ENCODE measurements around the gene MYO9A.
"Not testable (repeated sequence)": the region's sequence is repeated elsewhere in the genome, so short reads cannot be mapped to it uniquely, and the experiment has no call there.

MYO9A gene

GRCh38 chr15:72034859-72035650 lies 82.9 kb downstream of the MYO9A start:
- no peak overlapping the region for H3K9ac ChIP-seq (ENCODE audit: low read length)
- no peaks in the 10 kb centered on the region for H3K27me3 ChIP-seq (replicated peaks; ENCODE audit: control insufficient read depth, insufficient read depth, low read length)
- H3K4me3 ChIP-seq (ENCODE audit: low read length) = no peak overlapping the region
- peaks cover 26% of the 10 kb centered on the region for H3K4me1 ChIP-seq (ENCODE audit: control insufficient read depth, insufficient read depth, low read length)
- peaks cover 8% of the 10 kb centered on the region for H3K36me3 ChIP-seq (ENCODE audit: control insufficient read depth, insufficient read depth, low read length, severe bottlenecking)
- no peak for DNase-seq (ENCODE audit: low read depth)
- no peaks in the 10 kb centered on the region for H3K9me3 ChIP-seq (ENCODE audit: control insufficient read depth, low read length)

DNA sequence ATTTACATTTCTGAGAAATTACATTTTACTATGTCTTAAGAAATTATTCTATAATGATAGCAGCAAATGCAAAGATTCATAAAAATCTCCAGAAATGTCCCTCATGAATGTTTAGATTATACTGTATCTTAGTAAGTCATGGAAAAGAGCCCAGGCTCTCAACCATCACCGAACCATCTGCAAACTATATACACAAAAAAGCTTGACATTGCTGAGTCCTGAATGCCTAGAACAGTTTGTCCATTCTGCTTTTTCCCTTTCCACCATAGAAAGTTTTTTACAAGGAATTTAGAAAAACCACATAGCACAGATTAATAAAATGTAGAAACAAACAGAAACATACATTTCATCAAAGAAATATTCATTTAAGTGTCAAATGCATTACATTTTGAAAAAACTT lies 83.6 kb downstream of the MYO9A start:
- DNase-seq (ENCODE audit: low read depth) = peak; percentile 24
- H3K9ac ChIP-seq (ENCODE audit: low read length) = no peak overlapping the region
- no peak overlapping the region for H3K4me3 ChIP-seq (ENCODE audit: low read length)
- H3K4me1 ChIP-seq (ENCODE audit: control insufficient read depth, insufficient read depth, low read length) = peaks cover 26% of the 10 kb centered on the region
- H3K9me3 ChIP-seq (ENCODE audit: control insufficient read depth, low read length) = no peaks in the 10 kb centered on the region
- H3K36me3 ChIP-seq (ENCODE audit: control insufficient read depth, insufficient read depth, low read length, severe bottlenecking) = peaks cover 6% of the 10 kb centered on the region
- no peaks in the 10 kb centered on the region for H3K27me3 ChIP-seq (replicated peaks; ENCODE audit: control insufficient read depth, insufficient read depth, low read length)

DNA sequence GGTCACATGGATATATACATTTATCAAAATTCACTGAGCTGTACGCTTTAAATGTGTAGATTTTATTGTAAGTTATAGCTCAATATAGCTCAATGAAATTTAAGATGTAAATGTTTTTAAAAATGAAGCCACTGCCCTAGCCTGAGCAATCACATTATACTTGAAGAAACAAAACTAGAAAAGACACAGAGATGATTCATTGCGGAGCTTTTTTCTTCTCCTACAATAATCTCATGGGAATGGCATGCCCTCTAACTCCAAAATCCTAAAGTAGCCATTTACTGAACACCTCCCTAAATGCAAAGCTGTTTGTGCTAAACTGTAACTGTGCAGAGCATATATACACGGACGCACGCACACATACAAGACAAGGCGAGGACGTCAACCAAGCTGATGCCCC lies 84.2 kb downstream of the MYO9A start:
- no peaks in the 10 kb centered on the region for H3K9me3 ChIP-seq (ENCODE audit: control insufficient read depth, low read length)
- peaks cover 26% of the 10 kb centered on the region for H3K4me1 ChIP-seq (ENCODE audit: control insufficient read depth, insufficient read depth, low read length)
- no peak overlapping the region for H3K4me3 ChIP-seq (ENCODE audit: low read length)
- peak; percentile 44 for DNase-seq (ENCODE audit: low read depth)
- H3K9ac ChIP-seq (ENCODE audit: low read length) = no peak overlapping the region
- H3K36me3 ChIP-seq (ENCODE audit: control insufficient read depth, insufficient read depth, low read length, severe bottlenecking) = peaks cover 6% of the 10 kb centered on the region
- H3K27me3 ChIP-seq (replicated peaks; ENCODE audit: control insufficient read depth, insufficient read depth, low read length) = no peaks in the 10 kb centered on the region

DNA sequence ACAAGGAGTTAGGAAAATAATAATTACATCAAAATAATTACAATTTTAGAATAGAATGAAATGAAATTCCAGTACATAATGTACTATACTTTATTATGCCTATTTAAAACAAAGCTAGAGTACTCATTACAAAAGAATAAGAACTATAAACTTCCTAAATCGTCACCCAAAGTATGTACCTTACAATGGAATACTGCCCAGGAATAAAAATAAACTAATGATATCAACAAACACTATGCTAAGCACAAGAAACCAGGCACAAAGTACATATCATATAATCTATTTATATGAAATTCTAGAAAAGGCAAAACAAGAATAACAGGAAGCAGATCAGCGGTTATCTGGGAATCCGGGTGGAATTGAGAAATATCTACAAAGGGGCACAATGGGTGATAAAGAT lies 84.7 kb downstream of the MYO9A start:
- Histone ChIP-seq H3K27me3 (replicated peaks; ENCODE audit: control insufficient read depth, insufficient read depth, low read length) (no peaks in the 10 kb centered on the region), H3K36me3 (ENCODE audit: control insufficient read depth, insufficient read depth, low read length, severe bottlenecking) (peaks cover 6% of the 10 kb centered on the region), H3K4me3 (ENCODE audit: low read length) (no peak overlapping the region), H3K4me1 (ENCODE audit: control insufficient read depth, insufficient read depth, low read length) (peaks cover 26% of the 10 kb centered on the region), H3K9ac (ENCODE audit: low read length) (no peak overlapping the region), H3K9me3 (ENCODE audit: control insufficient read depth, low read length) (no peaks in the 10 kb centered on the region)
- no peak for DNase-seq (ENCODE audit: low read depth)

DNA sequence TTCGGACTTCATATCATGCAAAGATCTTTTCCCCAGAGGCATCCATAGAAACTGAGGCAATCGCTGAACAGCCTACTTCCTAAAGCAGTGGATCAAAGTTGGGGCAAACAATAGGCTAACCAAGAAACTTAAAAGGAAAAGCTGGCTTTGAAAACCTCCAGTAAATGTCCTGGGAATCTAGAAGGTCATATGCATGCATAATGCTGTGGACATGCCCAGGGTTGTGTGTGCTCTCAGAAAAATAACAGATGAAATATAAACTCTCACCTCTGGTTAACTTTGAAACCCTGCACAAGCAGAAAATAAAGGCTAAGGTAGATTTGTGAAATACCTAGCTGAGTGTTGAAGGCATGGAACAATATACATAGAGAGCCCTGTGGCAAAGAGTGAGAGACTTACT lies 96.3 kb downstream of the MYO9A start:
- no peaks in the 10 kb centered on the region for H3K27me3 ChIP-seq (replicated peaks; ENCODE audit: control insufficient read depth, insufficient read depth, low read length)

DNA sequence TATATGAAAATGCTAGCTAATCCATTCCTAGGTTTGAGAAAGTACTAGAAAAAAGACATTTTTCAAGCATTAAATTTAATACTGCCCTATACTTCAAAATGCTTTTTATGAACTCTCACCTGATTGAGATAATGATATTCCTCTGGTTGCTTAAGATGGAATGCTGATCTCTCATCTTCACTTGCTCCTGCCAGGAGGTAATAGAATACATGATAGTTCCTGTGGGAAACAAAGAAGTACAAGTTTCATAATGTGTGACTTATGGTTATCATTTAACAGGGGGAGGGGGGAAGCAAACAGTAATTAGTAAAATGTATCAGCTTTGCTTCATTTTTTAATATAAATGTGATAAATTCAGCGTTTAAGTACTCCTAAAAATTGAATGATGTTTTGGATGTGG lies 97.2 kb downstream of the MYO9A start:
- no peak for DNase-seq (ENCODE audit: low read depth)
- Histone ChIP-seq H3K27me3 (replicated peaks; ENCODE audit: control insufficient read depth, insufficient read depth, low read length) (no peaks in the 10 kb centered on the region), H3K4me1 (ENCODE audit: control insufficient read depth, insufficient read depth, low read length) (peaks cover 14% of the 10 kb centered on the region), H3K36me3 (ENCODE audit: control insufficient read depth, insufficient read depth, low read length, severe bottlenecking) (peaks cover 13% of the 10 kb centered on the region), H3K9me3 (ENCODE audit: control insufficient read depth, low read length) (peaks cover 3% of the 10 kb centered on the region), H3K4me3 (ENCODE audit: low read length) (no peak overlapping the region), H3K9ac (ENCODE audit: low read length) (no peak overlapping the region)

More for the DNA sequence above, 96.3 kb downstream of the MYO9A start:
- Histone ChIP-seq H3K9ac (ENCODE audit: low read length) (no peak overlapping the region), H3K4me3 (ENCODE audit: low read length) (no peak overlapping the region), H3K36me3 (ENCODE audit: control insufficient read depth, insufficient read depth, low read length, severe bottlenecking) (peaks cover 13% of the 10 kb centered on the region), H3K9me3 (ENCODE audit: control insufficient read depth, low read length) (peaks cover 3% of the 10 kb centered on the region), H3K4me1 (ENCODE audit: control insufficient read depth, insufficient read depth, low read length) (peaks cover 14% of the 10 kb centered on the region)
- no peak for DNase-seq (ENCODE audit: low read depth)

DNA sequence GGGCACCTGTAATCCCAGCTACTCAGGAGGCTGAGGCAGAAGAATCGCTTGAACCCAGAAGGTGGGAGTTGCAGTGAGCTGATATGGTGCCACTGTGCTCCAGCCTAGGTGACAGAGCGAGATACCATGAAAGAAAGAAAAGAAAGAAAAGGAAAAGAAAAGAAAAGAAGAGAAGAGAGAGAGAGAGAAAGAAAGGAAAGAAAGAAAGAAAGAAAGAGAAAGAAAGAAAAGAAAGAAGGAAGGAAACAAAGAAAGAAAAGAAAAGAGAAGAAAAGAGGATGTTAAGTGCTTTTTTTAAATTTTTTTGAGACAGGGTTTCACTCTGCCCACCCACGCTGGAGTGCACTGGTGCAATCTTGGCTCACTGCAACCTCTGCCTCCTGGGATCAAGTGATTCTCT lies 103.4 kb downstream of the MYO9A start:
- H3K9me3 ChIP-seq (ENCODE audit: control insufficient read depth, low read length); DNase-seq (ENCODE audit: low read depth): not testable (repeated sequence)

GRCh38 chr15:72013703-72014102 lies 104.2 kb downstream of the MYO9A start:
- Histone ChIP-seq H3K27me3 (replicated peaks; ENCODE audit: control insufficient read depth, insufficient read depth, low read length) (no peaks in the 10 kb centered on the region), H3K36me3 (ENCODE audit: control insufficient read depth, insufficient read depth, low read length, severe bottlenecking) (peaks cover 12% of the 10 kb centered on the region)
- no peak for DNase-seq (ENCODE audit: low read depth)

More for the DNA sequence above, 103.4 kb downstream of the MYO9A start:
- H3K4me1 ChIP-seq (ENCODE audit: control insufficient read depth, insufficient read depth, low read length); H3K4me3 ChIP-seq (ENCODE audit: low read length); H3K27me3 ChIP-seq (replicated peaks; ENCODE audit: control insufficient read depth, insufficient read depth, low read length); H3K9ac ChIP-seq (ENCODE audit: low read length): not testable (repeated sequence)
- peaks cover 12% of the 10 kb centered on the region for H3K36me3 ChIP-seq (ENCODE audit: control insufficient read depth, insufficient read depth, low read length, severe bottlenecking)

GRCh38 chr15:72011302-72011942 lies 106.5 kb downstream of the MYO9A start:
- no peaks in the 10 kb centered on the region for H3K4me1 ChIP-seq (ENCODE audit: control insufficient read depth, insufficient read depth, low read length)

More at GRCh38 chr15:72013703-72014102, 104.2 kb downstream of the MYO9A start:
- Histone ChIP-seq H3K4me3 (ENCODE audit: low read length) (no peak overlapping the region), H3K9me3 (ENCODE audit: control insufficient read depth, low read length) (no peaks in the 10 kb centered on the region), H3K9ac (ENCODE audit: low read length) (no peak overlapping the region), H3K4me1 (ENCODE audit: control insufficient read depth, insufficient read depth, low read length) (no peaks in the 10 kb centered on the region)

DNA sequence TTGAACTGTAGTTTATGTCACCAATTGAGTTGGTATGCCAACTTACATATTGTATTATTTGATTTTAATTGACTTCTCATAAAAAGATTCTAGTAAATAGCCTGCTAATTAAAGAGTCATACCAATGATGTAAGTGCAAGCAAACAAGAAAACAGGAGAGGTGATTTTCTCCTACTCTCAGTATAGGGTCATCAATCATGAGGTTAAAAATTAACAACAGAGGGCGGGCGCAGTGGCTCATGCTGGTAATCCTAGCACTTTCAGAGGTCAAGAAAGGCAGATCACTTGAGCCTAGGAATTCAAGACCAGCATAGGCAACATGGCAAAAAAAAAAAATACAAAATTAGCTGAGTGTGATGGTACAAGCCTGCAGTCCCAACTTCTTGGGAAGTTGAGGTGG lies 108.7 kb downstream of the MYO9A start:
- Histone ChIP-seq H3K36me3 (ENCODE audit: control insufficient read depth, insufficient read depth, low read length, severe bottlenecking) (peaks cover 39% of the 10 kb centered on the region), H3K27me3 (replicated peaks; ENCODE audit: control insufficient read depth, insufficient read depth, low read length) (no peaks in the 10 kb centered on the region), H3K4me3 (ENCODE audit: low read length) (no peak overlapping the region), H3K9ac (ENCODE audit: low read length) (no peak overlapping the region), H3K4me1 (ENCODE audit: control insufficient read depth, insufficient read depth, low read length) (no peaks in the 10 kb centered on the region), H3K9me3 (ENCODE audit: control insufficient read depth, low read length) (no peaks in the 10 kb centered on the region)
- no peak for DNase-seq (ENCODE audit: low read depth)

More at GRCh38 chr15:72011302-72011942, 106.5 kb downstream of the MYO9A start:
- no peak for DNase-seq (ENCODE audit: low read depth)
- Histone ChIP-seq H3K9ac (ENCODE audit: low read length) (no peak overlapping the region), H3K27me3 (replicated peaks; ENCODE audit: control insufficient read depth, insufficient read depth, low read length) (no peaks in the 10 kb centered on the region), H3K9me3 (ENCODE audit: control insufficient read depth, low read length) (no peaks in the 10 kb centered on the region), H3K36me3 (ENCODE audit: control insufficient read depth, insufficient read depth, low read length, severe bottlenecking) (peaks cover 30% of the 10 kb centered on the region), H3K4me3 (ENCODE audit: low read length) (no peak overlapping the region)

GRCh38 chr15:72006382-72006781 lies 111.6 kb downstream of the MYO9A start:
- H3K9ac ChIP-seq (ENCODE audit: low read length) = no peak overlapping the region
- H3K4me1 ChIP-seq (ENCODE audit: control insufficient read depth, insufficient read depth, low read length) = no peaks in the 10 kb centered on the region
- H3K36me3 ChIP-seq (ENCODE audit: control insufficient read depth, insufficient read depth, low read length, severe bottlenecking) = peaks cover 47% of the 10 kb centered on the region
- H3K9me3 ChIP-seq (ENCODE audit: control insufficient read depth, low read length) = no peaks in the 10 kb centered on the region
- no peak for DNase-seq (ENCODE audit: low read depth)
- H3K4me3 ChIP-seq (ENCODE audit: low read length) = no peak overlapping the region
- H3K27me3 ChIP-seq (replicated peaks; ENCODE audit: control insufficient read depth, insufficient read depth, low read length) = no peaks in the 10 kb centered on the region
